ENCODE data around the gene SMIM7. TPM values are rescaled to one million over a fixed set of nuclear protein-coding genes. Genes with fewer than 3 reads are reported as not detected.

The SMIM7 gene
- total and polyA plus RNA-seq, 11 donors: 27.1 to 73.1 (median 45.2) TPM

DNA sequence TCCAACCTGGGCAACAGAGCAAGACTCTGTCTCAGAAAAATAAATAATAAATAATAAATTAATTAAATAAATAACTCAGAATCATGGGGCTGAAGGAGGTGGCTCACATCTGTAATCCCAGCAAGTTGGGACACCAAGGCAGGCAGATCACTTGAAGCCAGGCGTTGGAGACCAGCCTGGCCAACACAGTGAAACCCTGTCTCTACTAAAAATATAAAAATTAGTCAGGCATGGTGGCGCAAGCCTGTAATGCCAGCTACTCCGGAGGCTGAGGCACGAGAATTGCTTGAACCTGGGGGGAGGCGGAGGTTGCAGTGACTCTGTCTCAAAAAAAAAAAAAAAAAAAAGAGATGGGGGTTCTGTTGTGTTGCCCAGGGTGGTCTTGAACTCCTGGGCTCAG, 8.2 kb upstream of the SMIM7 start:
- ATAC-seq (no peak), DNase-seq (no peak)
- WGBS, 4 donors: 90 to 96% (median 92%) methylated on average over 5 of the region's 5 CpGs
- Histone ChIP-seq H3K4me1 (peaks cover 0 to 23% (median 7%) of the 10 kb centered on the region in 12 donors), H3K36me3 (peaks cover 0 to 15% (median 0%) of the 10 kb centered on the region in 9 donors), H3K27me3 (no peaks in the 10 kb centered on the region), H3K27ac (no peak overlapping the region), H3K9me3 (no peaks in the 10 kb centered on the region), H3K4me3 (no peak overlapping the region)
- TF ChIP-seq POLR2A (IDR thresholded peaks at IDR 0.05): no peak
- TF ChIP-seq, protein P1, sequence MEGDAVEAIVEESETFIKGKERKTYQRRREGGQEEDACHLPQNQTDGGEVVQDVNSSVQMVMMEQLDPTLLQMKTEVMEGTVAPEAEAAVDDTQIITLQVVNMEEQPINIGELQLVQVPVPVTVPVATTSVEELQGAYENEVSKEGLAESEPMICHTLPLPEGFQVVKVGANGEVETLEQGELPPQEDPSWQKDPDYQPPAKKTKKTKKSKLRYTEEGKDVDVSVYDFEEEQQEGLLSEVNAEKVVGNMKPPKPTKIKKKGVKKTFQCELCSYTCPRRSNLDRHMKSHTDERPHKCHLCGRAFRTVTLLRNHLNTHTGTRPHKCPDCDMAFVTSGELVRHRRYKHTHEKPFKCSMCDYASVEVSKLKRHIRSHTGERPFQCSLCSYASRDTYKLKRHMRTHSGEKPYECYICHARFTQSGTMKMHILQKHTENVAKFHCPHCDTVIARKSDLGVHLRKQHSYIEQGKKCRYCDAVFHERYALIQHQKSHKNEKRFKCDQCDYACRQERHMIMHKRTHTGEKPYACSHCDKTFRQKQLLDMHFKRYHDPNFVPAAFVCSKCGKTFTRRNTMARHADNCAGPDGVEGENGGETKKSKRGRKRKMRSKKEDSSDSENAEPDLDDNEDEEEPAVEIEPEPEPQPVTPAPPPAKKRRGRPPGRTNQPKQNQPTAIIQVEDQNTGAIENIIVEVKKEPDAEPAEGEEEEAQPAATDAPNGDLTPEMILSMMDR (IDR thresholded peaks at IDR 0.05): no peak
- intact Hi-C loops (cut with DNase I): no loop called here

GRCh38 chr19:16661480-16662034, 1.6 kb upstream of the SMIM7 start:
- peak overlapping the region; percentile 48 to 96 (median 94) for H3K27ac ChIP-seq
- intact Hi-C loops (cut with DNase I): loop anchor here in 4 of 10 donors (2.0 to 5.0 kb wide), 3 partner anchors 33 to 41 kb away; partner anchors contain the start of gene MED26 (in 3 of the 4)
- H3K36me3 ChIP-seq: peaks cover 0 to 34% (median 20%) of the 10 kb centered on the region in 9 donors
- DNase-seq (peak; percentile 68 to 76 (median 72)), ATAC-seq (peak in 2 of 4 donors; percentile 3 to 4)
- WGBS, 4 donors: 2 to 3% (median 2%) methylated on average over 9 to 31 of the region's 31 CpGs
- H3K4me1 ChIP-seq: peaks cover 6 to 55% (median 32%) of the 10 kb centered on the region in 12 donors
- H3K9me3 ChIP-seq: no peaks in the 10 kb centered on the region
- no peak for TF ChIP-seq POLR2A (IDR thresholded peaks at IDR 0.05)
- TF ChIP-seq, protein P1 (IDR thresholded peaks at IDR 0.05): no peak
- H3K27me3 ChIP-seq: no peaks in the 10 kb centered on the region
- peak overlapping the region; percentile 68 to 90 (median 82) for H3K4me3 ChIP-seq

GRCh38 chr19:16660763-16661479, 977 bp upstream of the SMIM7 start, which contains the start of gene TMEM38A:
Gene TMEM38A (plus strand): TSS chr19:16661139. CDS start chr19:16661218, 79 bp downstream.
- peak; percentile 53 to 81 (median 70) for DNase-seq
- Histone ChIP-seq H3K27ac (peak within 1 kb of the TSS; percentile 83 to 96 (median 94)), H3K27me3 (no peaks in the 10 kb centered on the region), H3K36me3 (peaks cover 0 to 34% (median 27%) of the 10 kb centered on the region in 9 donors), H3K9me3 (no peaks in the 10 kb centered on the region), H3K4me1 (peaks cover 6 to 55% (median 32%) of the 10 kb centered on the region in 12 donors), H3K4me3 (peak within 1 kb of the TSS; percentile 68 to 90 (median 82))
- intact Hi-C loops (cut with DNase I): loop anchor here in 5 of 10 donors (1.0 to 5.0 kb wide), 5 partner anchors 32 to 89 kb away; partner anchors contain the start of genes MED26 (in 5 of the 5) and SLC35E1 (in 1 of the 5)
- 0 to 2% (median 1%) methylated on average over 19 to 76 of the region's 76 CpGs for WGBS, 4 donors
- peak in 1 of 2 donors; percentile 31 for TF ChIP-seq POLR2A (IDR thresholded peaks at IDR 0.05)
- TF ChIP-seq, protein P1 (IDR thresholded peaks at IDR 0.05): no peak
- peak; percentile 5 to 54 (median 37) for ATAC-seq

GRCh38 chr19:16659464-16659831, 496 bp downstream of the SMIM7 start:
- H3K27ac ChIP-seq: peak overlapping the region; percentile 77 to 96 (median 94)
- no peak for DNase-seq
- TF ChIP-seq, protein P1 (IDR thresholded peaks at IDR 0.05): no peak
- no peak for TF ChIP-seq POLR2A (IDR thresholded peaks at IDR 0.05)

More at GRCh38 chr19:16659464-16659831, 496 bp downstream of the SMIM7 start:
- H3K4me1 ChIP-seq: peaks cover 6 to 54% (median 32%) of the 10 kb centered on the region in 12 donors
- intact Hi-C loops (cut with DNase I): loop anchor here in 1 of 10 donors (5.0 kb wide), 1 partner anchor 37 kb away; no protein-coding TSS in a partner anchor
- H3K27me3 ChIP-seq: no peaks in the 10 kb centered on the region
- H3K4me3 ChIP-seq: peak overlapping the region; percentile 47 to 90 (median 82)
- H3K9me3 ChIP-seq: no peaks in the 10 kb centered on the region
- H3K36me3 ChIP-seq: peaks cover 0 to 46% (median 40%) of the 10 kb centered on the region in 9 donors
- no peak for ATAC-seq
- WGBS, 4 donors: 0 to 5% (median 2%) methylated on average over 11 to 14 of the region's 14 CpGs

Data from heart left ventricle (tissue), 16 donors.